ENCODE measurements around the gene CRYBB1.
"Not testable (repeated sequence)": the region's sequence is repeated elsewhere in the genome, so short reads cannot be mapped to it uniquely, and the experiment has no call there.

The CRYBB1 gene

GRCh38 chr22:26635117-26635516 lies 17.3 kb upstream of the CRYBB1 start:
- DNase-seq: no peak

DNA sequence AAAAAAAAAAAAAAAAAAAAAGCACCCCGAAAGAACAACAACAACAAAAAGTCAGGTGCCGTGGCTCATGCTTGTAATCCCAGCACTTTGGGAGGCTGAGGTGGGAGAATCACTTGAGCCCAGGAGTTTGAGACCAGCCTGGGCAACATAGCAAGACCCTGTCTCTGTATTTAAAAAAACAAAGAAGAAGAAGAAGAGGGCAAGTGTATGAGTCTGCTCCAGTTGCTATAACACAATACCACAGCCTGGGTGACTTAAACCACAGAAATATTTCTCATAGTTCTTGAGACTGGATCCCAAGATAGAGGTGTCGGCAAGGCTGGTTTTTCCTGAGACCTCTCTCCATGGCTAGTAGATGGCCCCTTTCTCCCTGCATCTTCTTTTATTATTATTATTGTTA lies 16.4 kb upstream of the CRYBB1 start:
- no peak for DNase-seq

- no peak for DNase-seq
These were observed 14.8 kb upstream of the CRYBB1 start for GRCh38 chr22:26632422-26633155.

DNA sequence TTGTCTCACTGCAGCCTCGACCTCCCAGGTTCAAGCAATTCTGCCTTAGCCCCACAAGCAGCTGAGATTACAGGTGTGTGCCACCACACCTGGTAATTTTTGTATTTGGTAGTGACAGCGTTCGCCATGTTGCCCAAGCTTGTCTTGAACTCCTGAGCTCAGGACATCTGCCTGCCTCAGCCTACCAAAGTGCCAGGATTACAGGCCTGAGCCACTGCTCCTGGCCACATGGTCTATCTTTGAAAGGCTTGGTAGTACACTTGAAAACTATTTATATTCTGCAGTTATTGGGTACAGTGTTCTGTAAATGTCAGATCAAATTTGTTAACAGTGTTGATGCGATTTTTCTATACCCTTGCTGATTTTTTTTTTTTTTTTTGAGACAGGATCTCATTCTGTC lies 13.5 kb upstream of the CRYBB1 start:
- DNase-seq: no peak

DNA sequence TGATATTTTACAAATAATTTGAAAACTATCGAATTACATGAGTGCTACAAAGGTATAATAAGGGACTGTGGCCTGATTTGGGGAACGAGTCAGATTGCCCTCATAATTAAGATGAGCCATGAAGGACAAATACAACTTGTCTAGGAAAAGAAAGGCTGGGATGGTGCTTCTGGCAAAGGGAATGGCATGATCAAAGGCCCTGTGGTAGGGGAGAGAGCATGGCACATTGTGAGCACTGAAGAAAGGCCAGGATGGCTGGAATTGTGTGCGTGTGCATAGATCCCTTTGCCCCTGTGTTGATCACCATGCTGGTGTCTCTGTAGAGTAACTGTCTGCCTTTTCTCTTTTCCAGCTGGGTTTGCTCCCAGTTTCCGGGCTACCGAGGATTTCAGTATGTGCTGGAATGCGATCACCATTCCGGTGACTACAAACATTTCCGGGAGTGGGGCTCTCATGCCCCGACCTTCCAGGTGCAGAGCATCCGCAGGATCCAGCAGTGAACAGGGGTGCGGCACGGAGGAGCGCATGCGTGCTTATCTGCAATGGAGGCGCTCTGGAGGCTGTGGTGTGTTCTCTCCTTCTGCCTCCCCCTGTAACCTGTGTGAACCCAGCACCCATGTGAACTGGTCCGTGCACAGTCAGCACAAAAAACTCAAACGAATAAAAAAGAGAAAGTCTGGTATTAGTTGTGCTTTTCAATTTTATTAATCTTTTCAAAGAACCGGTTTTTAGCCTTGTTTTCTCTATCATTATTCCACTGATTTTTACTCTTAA lies 12.3 kb upstream of the CRYBB1 start:
- no peak for DNase-seq

DNA sequence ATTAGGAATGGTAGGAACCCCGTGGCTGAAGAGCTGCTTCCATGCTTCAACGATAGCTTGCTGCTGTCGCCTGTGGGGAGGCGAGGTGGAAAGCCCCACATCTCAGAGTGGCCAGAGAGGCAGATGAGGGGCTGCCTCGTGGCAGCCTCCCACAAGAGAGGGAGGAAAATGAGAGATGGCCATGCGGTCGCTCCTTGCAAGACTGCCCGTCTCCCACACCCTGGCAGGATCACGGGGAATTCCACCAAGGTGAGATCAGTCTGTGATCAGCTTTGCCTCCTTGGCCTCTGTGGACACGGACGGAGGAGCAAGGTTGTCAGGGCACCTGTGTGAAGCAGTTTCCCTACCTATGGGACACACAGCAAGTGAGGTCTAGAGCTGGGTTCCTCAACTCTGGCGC lies 7.0 kb upstream of the CRYBB1 start:
- DNase-seq: no peak

- DNase-seq: no peak
These were observed 6.2 kb upstream of the CRYBB1 start for GRCh38 chr22:26623984-26624383.

DNA sequence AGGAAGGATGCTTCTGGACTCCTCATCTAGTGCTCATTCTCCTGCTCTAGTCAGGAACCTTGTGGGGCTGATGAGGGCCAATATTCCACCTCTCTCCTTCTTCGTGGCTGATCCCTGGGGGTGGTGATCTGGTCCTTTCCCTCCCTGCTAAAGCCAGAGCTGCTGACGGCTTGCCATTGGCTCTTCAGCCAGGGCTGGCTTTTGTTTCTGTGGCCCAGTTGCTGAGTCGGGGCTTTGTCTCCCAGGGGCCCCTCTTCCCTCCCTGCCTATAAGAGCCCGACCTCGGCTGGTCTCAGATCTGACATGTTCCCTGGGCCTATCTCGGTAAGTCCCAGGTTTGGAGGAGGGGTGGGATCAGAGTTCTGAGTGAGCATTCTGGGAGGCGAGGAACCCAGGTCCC lies 3.8 kb upstream of the CRYBB1 start, which contains the start of gene CRYBA4:
TSS of gene CRYBA4 (plus strand) at position 301 of the 400 bp plus-strand sequence. CDS start 634 bp downstream, outside the sequence.
- no peak for DNase-seq

DNA sequence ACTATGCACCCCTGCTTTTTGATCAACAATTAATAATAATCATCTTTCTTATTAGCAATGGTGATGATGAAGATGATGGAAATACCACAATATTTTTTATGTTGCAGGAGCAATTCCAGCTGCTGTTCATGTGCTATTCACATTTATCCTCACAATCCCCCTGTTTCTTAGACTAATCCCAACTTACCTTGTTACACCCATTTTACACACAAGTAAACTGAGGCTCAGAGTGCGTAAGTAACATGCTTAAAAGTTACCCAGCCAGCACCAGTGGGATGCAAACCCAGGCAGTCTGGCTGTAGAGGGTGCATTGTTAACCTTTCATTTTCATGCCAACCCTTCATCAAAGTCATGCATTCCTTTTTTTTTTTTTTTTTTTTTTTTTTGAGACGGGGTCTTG lies 2.4 kb upstream of the CRYBB1 start:
- DNase-seq: no peak

GRCh38 chr22:26619510-26619909 lies 1.7 kb upstream of the CRYBB1 start:
- DNase-seq: no peak

DNA sequence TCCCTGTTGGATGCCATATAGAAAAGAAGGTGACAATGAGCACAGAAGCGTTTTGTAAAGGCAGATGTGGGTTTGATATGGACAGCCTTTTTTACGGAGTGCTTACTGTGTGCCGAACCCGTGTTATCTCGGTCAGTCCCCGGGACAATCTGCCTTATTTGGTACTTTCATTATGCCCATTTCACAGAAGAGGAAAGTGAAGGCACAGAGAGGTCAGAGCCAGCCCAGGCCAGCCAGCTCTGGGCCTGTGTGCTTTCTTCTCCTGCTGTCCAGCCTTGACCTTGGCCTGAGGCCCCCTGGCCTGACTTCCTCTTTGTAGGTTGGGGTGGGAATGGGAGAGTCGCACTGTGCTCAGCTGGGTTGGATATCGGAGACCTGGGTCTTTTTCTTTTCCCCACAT lies 628 bp upstream of the CRYBB1 start:
- DNase-seq: no peak

DNA sequence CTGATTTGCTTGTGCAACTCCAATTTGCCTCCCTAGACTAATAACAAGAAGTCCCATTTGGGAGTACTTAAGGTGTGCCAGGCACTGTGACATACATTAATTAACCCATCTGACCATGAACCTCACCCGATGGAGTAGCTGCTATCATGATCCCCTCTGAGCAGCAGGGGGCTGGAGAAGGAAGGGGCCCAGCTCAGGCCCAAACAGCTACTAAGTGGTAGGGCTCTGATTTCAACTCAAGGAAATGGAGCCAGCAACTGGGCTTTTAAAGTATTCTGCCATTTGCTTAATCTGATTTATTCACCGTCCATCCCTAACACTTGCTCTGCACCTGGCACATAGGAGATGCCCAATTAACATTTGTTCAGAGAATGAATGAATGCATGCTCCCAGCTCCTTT lies 1.2 kb downstream of the CRYBB1 start:
- no peak for DNase-seq

GRCh38 chr22:26615830-26616435 lies 1.9 kb downstream of the CRYBB1 start:
- DNase-seq: no peak

GRCh38 chr22:26615149-26615548 lies 2.7 kb downstream of the CRYBB1 start:
- DNase-seq: peak; percentile 31

DNA sequence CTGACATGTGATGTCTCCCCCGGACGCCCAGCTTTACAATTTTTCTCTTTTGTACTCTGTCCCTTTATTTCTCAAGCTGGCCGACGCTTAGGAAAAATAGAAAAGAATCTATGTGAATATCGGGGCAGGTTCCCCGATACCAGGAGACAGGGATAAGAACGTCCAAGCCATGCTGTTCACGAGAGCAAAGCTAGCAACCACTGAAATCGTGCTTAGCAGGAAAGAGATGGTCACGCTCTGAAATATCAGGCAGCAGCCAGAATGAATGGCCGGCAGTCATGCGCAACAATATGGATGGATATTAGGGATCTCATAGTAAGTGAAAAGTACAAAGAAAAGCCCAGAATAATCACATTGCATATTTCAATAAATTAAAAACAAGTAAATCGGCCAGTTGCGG lies 3.5 kb downstream of the CRYBB1 start:
- DNase-seq: no peak

GRCh38 chr22:26613753-26614152 lies 4.1 kb downstream of the CRYBB1 start:
- DNase-seq: not testable (repeated sequence)

GRCh38 chr22:26612652-26613051 lies 5.2 kb downstream of the CRYBB1 start:
- DNase-seq: no peak

DNA sequence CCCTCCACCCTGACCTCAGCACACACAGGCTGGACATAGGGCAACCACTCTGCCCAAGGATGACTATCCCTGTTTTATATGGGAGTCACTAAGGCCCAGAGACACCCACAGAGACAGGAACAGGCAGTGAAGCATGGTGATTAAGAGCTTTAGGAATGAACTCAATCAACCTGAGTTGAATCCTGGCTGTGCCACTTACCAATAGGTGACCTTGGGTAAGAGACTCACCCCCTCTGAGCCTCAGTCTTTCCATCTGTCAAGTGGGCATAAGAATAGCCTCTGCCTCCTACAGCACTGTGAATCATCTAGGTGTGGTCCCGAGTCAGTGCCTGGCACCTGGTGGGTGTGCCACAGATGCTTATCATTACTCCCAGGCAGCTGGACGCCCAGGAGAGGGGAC lies 6.8 kb downstream of the CRYBB1 start:
- no peak for DNase-seq

DNA sequence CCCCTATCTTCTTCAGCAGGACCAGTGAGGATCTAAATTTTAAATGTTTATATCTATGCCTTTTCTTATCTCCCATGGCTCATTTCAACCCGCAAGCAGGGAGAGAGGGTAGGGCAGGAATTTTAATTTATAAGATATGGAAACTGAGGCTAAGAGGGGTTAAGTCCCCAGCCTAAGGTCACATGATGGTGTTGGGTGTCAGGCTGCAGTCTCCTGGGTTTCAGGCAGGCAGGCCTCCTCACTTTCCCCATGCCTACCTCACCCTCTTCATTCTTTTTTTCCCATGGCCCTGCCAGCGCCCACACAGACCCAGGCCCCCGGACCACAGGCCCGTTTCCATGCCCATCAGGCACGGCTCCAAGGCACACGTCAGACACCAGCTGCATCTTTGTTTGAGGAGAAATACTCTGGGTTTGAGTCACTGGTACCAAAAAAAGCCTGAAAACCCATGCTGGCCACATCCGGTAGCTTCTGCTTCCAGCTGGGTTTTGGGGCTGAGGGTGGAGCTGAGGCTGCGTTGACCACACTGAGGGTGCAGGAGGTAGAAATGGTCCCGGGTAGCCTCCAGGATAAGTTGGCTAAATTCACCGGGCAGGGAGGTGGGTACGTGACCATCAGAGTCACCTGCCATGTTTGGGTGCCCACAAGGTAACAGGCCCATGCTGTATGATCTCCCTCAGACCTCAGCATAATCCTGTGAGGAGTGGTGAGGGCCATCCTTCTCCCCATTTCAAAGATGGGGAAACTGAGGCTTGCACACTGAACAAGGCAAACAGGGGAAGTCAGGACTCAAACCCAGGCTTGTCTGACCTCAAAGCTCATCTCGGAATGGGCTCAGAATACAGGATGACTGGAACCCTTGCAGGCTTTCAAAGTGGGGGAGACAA lies 7.5 kb downstream of the CRYBB1 start:
- DNase-seq: peak; percentile 4

- no peak for DNase-seq
These were observed 8.5 kb downstream of the CRYBB1 start for GRCh38 chr22:26609287-26609686.

DNA sequence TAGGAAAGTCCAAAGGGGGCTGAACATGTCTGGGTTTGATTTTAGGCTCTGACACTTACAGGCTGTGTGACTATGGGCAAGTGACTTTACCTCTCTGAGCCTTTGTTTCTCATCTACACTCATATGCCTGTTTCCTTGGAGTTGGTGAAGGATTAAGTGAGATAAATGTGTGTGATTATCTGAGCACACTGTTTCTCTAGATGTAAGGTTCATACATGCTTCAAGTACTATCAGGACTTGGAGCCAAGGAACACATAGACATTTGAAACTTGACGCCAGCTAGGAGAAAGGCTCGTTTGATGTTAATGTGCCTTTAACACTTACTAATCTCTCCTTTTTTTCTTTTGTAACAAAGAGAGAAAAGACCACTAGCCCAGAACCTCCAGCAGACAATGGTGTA lies 9.7 kb downstream of the CRYBB1 start:
- DNase-seq: no peak

GRCh38 chr22:26606611-26607010 lies 11.2 kb downstream of the CRYBB1 start:
- no peak for DNase-seq

- no peak for DNase-seq
These were observed 13.5 kb downstream of the CRYBB1 start for GRCh38 chr22:26604368-26604767.
